HG03139 (cell line): Measurements from ENCODE around the gene ITGAX.
A peak's percentile ranks its signal among the peaks of the same experiment; 100 is the strongest.
"Not testable (repeated sequence)": the region's sequence is repeated elsewhere in the genome, so short reads cannot be mapped to it uniquely, and the experiment has no call there.

Experiments used
- ATAC-seq: cut with Tn5 transposase; IDR thresholded peaks from one replicate; pipeline ENCODE4 v1.9.1; 2021; ENCODE audit not compliant: unreplicated experiment

ITGAX gene

GRCh38 chr16:31354394-31355291 lies at the start of gene ITGAX:
ITGAX (plus strand) TSS chr16:31355176; CDS start chr16:31355255, 79 bp downstream.
- peak; percentile 65 for ATAC-seq

DNA sequence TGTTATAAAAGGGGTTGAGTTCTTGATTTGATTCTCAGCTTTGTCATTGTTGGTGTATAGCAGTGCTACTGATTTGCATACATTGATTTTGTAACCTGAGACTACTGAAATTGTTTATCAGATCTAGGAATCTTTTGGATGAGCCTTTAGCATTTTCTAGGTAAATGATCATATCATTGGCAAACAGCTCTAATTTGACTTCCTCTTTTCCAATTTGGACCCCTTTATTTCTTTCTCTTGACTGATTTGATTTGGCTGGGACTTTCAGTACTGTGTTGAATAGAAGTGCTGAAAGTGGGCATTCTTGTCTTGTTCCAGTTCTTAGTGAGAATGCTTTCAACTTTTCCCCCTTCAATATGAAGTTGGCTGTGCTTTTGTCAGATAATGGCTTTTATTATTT lies 49.8 kb upstream of the ITGAX start:
- no peak for ATAC-seq

DNA sequence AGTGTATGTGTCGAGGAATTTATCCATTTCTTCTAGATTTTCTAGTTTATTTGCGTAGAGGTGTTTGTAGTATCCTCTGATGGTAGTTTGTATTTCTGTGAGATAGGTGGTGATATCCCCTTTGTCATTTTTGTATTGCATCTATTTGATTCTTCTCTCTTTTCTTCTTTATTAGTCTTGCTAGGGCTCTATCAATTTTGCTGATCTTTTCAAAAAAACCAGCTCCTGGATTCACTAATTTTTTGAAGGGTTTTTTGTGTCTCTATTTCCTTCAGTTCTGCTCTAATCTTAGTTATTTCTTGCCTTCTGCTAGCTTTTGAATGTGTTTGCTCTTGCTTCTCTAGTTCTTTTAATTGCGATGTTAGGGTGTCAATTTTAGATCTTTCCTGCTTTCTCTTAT lies 46.6 kb upstream of the ITGAX start:
- not testable (repeated sequence) for ATAC-seq

DNA sequence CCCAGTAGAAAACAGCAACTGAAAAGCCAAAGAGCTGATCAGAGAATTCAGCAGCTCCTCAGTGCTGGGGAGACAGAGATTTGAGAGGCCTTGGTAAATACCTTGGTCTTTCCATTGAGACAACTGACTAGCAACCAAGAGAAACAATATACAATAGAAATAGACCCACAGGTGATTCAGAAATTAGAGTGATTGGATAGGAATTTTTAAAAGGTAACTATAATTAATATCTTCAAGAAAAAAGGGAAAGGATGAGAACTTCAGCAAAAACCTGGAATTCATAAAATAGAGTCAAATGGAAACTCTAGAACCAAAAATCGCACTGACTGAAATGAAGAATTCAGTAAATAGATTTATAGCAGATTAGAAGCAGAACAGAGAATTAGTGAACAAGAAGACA lies 32.5 kb upstream of the ITGAX start:
- ATAC-seq: no peak

DNA sequence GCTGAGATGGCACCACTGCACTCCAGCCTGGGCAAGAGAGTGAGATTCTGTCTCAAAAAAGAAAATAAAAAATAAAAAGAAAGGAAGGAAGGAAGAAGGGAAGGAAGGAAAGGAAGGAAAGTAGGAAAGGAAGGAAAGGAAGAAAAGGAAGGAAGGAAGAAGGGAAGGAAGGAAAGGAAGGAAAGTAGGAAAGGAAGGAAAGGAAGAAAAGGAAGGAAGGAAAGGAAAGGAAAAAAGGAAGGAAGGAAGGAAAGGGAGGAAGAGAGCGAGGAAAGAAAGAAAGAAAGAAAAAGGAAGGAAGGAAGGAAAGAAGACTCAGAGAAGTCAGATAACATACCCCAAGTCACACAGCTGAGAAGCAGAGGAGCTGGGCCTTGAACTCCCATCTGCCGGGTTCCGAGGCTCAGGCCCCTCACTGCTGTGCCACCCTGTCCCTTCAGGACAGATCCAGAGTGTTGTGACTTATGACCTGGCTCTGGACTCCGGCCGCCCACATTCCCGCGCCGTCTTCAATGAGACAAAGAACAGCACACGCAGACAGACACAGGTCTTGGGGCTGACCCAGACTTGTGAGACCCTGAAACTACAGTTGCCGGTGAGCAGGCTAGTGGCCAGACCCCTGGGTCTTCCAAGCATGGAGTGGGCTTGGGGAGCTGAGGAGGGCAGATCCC lies 30.9 kb upstream of the ITGAX start:
- ATAC-seq: no peak

GRCh38 chr16:31325171-31325570 lies 29.8 kb upstream of the ITGAX start:
- ATAC-seq: no peak

GRCh38 chr16:31327646-31328225 lies 27.2 kb upstream of the ITGAX start:
- no peak for ATAC-seq

DNA sequence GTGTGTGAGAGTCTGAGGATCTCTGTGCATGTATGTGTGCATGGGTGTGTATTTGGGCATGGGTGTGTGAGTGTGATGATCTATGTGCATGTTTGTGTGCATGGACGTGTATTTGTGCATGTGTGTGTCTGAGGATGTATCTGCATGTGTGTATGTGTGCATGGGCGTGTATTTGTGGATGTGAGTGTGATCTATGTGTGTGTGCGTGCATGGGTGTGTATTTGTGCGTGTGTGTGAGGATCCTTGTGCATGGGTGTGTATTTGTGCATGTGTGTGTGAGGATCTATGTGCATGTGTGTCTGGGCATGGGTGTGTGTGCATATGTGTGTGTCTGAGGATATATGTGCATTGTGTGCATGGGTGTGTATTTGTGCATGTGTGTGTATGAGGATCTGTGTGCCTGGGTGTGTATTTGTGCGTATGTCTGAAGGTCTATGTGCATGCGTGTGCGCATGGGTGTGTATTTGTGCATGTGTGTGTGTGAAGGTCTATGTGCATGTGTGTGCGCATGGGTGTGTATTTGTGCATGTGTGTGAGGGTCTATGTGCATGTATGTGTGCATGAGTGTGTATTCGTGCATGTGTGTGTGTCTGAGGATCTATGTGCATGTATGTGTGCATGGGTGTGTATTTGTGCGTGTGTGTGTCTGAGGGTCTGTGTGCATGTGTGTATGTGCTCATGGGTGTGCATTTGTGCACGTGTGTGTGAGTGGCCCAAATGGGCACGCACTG lies 26.5 kb upstream of the ITGAX start:
- no peak for ATAC-seq

DNA sequence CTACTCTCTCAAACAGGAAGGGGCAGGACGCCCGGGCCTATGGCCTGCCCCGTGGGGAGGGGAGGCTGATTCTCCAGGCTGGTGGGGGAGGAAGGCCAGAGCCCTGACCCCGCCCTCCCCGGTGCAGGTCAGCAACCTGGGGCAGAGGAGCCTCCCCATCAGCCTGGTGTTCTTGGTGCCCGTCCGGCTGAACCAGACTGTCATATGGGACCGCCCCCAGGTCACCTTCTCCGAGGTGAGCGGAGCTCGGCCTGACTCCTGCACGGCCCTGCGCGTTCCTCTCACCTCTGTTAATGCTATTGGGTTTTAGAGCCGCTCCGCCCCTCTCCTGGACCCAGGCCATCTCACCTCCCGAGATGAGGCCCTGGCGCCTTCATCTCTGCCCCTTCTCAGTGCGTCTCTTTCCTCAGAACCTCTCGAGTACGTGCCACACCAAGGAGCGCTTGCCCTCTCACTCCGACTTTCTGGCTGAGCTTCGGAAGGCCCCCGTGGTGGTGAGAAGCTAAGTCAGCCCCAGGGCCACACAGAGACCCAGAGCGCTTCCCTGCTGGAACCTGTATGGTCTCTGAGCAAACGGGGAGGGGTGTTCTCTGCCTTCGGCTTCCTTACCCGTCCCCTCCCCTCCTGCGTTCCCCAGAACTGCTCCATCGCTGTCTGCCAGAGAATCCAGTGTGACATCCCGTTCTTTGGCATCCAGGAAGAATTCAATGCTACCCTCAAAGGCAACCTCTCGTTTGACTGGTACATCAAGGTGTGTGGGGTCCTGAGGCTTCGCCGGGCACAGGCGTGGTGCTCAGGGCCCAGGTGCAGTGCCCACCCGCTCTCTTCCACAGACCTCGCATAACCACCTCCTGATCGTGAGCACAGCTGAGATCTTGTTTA lies 25.1 kb upstream of the ITGAX start:
- no peak for ATAC-seq

DNA sequence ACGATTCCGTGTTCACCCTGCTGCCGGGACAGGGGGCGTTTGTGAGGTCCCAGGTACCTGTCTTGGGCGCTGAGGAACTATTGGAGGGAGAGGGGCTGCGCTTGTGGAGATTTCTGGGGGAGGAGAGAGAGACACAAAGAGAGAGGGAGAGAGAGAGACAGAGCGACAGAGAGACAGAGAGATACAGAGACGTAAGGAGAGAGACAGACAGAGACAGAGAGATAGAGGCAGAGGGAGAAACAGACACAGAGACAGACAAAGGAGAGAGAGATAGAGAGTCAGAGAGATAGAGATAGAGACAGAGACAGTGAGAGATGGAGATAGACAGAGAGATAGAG lies 24.5 kb upstream of the ITGAX start:
- ATAC-seq: no peak

DNA sequence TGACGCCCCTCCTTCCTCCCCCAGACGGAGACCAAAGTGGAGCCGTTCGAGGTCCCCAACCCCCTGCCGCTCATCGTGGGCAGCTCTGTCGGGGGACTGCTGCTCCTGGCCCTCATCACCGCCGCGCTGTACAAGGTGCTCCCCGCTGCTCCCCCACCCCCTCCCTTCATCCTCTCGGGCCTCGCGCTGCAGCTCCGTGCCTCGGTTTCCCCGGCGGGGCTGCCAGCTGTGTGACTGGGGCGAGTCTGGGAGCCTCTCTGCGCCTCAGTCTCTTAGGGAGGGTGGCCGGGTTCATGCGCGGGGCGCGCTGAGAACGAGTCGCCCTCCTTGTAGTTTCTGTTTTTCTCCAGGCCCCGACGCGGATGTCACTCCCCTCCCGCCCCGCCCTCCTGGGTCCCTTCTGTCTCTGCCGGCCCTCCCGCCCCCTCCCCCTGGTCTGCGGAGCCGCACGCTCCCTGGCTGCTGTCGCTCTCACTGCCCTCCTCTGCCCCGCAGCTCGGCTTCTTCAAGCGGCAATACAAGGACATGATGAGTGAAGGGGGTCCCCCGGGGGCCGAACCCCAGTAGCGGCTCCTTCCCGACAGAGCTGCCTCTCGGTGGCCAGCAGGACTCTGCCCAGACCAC lies 23.7 kb upstream of the ITGAX start:
- no peak for ATAC-seq

- ATAC-seq: no peak
Measured at GRCh38 chr16:31331807-31332301, 23.1 kb upstream of the ITGAX start.

- no peak for ATAC-seq
Measured at GRCh38 chr16:31332544-31332943, 22.4 kb upstream of the ITGAX start.

DNA sequence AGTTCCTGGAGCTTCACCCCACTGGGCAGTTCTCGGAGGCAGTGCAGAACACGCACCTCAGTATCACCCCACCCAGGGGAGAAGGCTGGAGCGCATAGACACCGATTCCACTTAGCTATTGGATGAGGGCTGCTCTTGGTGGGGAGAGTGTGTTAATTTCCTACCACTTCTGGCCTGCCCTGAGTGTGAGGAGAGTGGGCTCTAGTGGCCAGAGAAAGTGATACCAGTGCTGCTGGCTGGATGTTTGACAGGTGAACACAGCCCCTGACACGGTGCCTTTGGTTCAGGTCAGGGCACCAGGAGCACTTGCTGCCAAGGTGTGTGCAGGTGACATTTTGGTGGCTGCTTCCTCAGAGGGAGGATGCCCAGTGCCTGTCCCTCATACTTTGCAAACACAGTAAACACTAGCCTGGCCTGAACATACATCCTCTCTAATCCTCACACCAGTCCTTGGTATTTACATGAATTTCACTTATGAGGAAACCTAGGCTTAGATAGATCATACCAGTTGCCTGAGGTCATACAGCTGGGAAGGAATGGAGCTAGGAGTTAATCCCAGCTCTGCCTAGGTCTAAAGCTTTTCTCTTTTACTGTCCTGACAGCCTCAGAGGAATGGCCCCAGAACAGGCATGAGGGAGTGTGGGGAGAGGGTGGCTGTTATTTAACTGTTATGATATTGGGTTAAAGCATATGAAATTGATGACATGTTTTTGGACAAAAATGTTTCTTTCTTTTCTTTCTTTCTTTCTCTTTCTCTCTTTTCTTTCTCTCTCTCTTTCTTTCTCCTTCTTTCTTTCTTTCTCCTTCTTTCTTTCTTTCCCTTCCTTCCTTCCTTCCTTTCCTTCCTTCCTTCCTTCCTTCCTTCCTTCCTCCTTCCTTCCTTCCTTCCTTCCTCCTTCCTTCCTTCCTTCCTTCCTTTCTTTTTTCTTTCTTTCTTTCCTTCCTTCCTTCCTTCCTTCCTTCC lies 21.0 kb upstream of the ITGAX start:
- no peak for ATAC-seq

DNA sequence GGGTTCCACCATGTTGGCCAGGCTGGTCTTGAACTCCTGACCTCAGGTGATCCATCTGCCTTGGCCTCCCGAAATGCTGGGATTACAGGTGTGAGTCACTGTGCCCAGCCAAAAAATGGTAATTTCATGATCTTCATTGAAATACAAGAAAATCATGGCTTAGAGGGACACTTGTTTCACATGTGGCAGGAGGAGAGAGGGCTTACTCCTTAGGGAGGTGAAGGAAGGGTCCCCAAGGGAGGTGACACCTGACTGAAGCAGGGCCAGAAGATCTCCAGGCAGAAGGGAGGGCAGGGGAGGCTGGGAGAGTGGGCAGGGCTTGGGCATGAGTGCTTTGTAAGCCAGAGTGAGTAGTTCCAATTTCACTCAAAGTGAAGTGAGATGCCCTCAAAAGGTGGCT lies 20.0 kb upstream of the ITGAX start:
- no peak for ATAC-seq

DNA sequence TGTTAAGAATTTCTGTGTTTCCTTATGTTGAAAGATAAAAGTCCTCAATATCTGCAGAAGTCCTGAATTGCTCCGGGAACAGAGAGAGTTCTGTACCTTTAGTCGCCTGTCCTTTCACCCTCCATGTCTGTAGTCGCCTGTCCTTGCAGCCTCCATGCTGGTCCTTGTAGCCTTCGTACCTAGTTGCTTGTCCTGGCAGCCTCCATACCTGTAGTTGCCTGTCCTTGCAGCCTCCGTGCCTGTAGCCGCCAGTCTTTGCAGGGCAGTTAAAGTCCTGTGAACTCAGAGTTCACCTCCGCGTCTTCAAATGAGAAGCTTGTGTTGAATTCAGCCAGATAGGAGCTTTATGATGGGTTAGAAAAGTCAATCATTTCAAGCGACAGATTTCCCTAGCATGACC lies 19.5 kb upstream of the ITGAX start:
- no peak for ATAC-seq

GRCh38 chr16:31338166-31338685 lies 16.8 kb upstream of the ITGAX start:
- ATAC-seq: not testable (repeated sequence)

DNA sequence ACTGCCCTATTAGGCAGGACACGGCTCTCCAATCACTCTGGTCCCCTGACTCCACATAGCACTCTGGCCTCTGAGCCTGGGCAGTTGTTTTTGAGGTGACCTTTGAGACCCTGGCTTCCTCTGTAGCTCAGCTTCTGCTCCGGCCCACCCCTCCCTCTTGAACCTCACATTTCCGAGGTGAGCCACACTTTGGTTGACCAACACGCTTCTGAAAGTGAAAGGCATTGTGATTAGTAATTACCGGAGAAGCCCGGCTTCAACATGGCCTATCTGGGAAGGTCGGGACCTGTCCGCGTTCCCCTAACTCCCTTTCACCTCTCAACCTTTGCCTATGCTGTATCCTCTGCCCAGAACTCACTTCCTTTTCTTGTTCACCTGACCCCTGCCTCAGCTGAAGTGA lies 10.3 kb upstream of the ITGAX start:
- peak; percentile 72 for ATAC-seq
